ENCODE data around the gene PVALB.

DNA sequence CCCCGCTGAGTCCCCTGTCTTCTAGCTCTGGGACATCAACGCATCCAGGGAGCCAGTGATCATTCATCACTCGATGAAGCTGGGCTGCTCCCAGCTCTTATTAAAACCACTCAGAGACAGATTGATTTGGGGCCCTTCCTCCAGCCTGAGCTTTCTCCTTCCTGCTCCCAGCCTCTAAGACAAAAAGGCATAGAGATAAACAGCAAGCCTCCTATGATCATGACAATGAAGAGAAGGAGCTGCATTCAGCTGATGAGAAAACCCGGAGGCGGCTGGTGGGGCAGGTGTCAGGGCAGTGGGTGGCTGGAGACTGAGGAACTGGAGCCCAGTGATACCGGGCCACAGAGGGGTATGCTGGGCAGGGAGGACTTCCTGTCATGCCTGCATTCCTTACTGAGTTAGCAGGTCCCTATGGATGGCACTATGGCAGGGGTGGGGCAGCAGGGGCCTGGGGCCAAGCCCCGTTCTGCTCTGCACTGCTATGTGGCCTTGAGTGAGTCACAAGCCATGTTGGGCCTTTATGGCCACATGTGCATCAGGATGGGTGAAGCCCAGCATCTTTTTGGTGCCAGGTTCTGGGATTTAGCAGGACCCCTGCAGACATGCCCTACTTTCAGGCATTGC lies 20.2 kb downstream of the PVALB start:
- TF ChIP-seq, protein P1, sequence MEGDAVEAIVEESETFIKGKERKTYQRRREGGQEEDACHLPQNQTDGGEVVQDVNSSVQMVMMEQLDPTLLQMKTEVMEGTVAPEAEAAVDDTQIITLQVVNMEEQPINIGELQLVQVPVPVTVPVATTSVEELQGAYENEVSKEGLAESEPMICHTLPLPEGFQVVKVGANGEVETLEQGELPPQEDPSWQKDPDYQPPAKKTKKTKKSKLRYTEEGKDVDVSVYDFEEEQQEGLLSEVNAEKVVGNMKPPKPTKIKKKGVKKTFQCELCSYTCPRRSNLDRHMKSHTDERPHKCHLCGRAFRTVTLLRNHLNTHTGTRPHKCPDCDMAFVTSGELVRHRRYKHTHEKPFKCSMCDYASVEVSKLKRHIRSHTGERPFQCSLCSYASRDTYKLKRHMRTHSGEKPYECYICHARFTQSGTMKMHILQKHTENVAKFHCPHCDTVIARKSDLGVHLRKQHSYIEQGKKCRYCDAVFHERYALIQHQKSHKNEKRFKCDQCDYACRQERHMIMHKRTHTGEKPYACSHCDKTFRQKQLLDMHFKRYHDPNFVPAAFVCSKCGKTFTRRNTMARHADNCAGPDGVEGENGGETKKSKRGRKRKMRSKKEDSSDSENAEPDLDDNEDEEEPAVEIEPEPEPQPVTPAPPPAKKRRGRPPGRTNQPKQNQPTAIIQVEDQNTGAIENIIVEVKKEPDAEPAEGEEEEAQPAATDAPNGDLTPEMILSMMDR (IDR thresholded peaks at IDR 0.05), result no peak
- TF ChIP-seq EZH2 (IDR thresholded peaks at IDR 0.05; ENCODE audit: borderline replicate concordance, insufficient read depth, low read depth, low read length, poor library complexity, severe bottlenecking), result no peak
